ENCODE measurements around the gene PHKA1.

Gene PHKA1

GRCh38 chrX:72713130-72713529 lies 976 bp downstream of the PHKA1 start:
- H3K27ac ChIP-seq: peak overlapping the region; percentile 87
- TF ChIP-seq ZFX (IDR thresholded peaks at IDR 0.05; ENCODE audit: borderline replicate concordance) (no peak), CTCF (IDR thresholded peaks at IDR 0.05) (no peak)

- TF ChIP-seq ZFX (IDR thresholded peaks at IDR 0.05; ENCODE audit: borderline replicate concordance) (no peak), CTCF (IDR thresholded peaks at IDR 0.05) (no peak)
- no peak overlapping the region for H3K27ac ChIP-seq
Measured at GRCh38 chrX:72712094-72712755, 1.9 kb downstream of the PHKA1 start.

- no peak overlapping the region for H3K27ac ChIP-seq
- TF ChIP-seq CTCF (IDR thresholded peaks at IDR 0.05) (no peak), ZFX (IDR thresholded peaks at IDR 0.05; ENCODE audit: borderline replicate concordance) (no peak)
Measured at GRCh38 chrX:72705814-72706213, 8.3 kb downstream of the PHKA1 start.

GRCh38 chrX:72705111-72705510 lies 9.0 kb downstream of the PHKA1 start:
- H3K27ac ChIP-seq: no peak overlapping the region
- TF ChIP-seq ZFX (IDR thresholded peaks at IDR 0.05; ENCODE audit: borderline replicate concordance) (no peak), CTCF (IDR thresholded peaks at IDR 0.05) (no peak)

- H3K27ac ChIP-seq: no peak overlapping the region
- TF ChIP-seq CTCF (IDR thresholded peaks at IDR 0.05) (no peak), ZFX (IDR thresholded peaks at IDR 0.05; ENCODE audit: borderline replicate concordance) (no peak)
Measured at GRCh38 chrX:72694170-72694569, 19.9 kb downstream of the PHKA1 start.

- TF ChIP-seq CTCF (IDR thresholded peaks at IDR 0.05): no peak
- TF ChIP-seq ZFX (IDR thresholded peaks at IDR 0.05; ENCODE audit: borderline replicate concordance): no peak
- H3K27ac ChIP-seq: no peak overlapping the region
Measured at GRCh38 chrX:72693477-72693876, 20.6 kb downstream of the PHKA1 start.

GRCh38 chrX:72687396-72687795 lies 26.7 kb downstream of the PHKA1 start:
- TF ChIP-seq ZFX (IDR thresholded peaks at IDR 0.05; ENCODE audit: borderline replicate concordance) (no peak), CTCF (IDR thresholded peaks at IDR 0.05) (no peak)
- H3K27ac ChIP-seq: no peak overlapping the region
